NOMO-1 treated with dmso at 0.1 percent for 144 hours (cell line): ENCODE measurements around the gene GJA9.
"Not testable (repeated sequence)": the region's sequence is repeated elsewhere in the genome, so short reads cannot be mapped to it uniquely, and the experiment has no call there.

Experiments used
- DNase-seq: peaks from one replicate; lab custom pipeline; 2025; ENCODE audit not compliant: unreplicated experiment; lab: John Stamatoyannopoulos, UW

GJA9 gene

DNA sequence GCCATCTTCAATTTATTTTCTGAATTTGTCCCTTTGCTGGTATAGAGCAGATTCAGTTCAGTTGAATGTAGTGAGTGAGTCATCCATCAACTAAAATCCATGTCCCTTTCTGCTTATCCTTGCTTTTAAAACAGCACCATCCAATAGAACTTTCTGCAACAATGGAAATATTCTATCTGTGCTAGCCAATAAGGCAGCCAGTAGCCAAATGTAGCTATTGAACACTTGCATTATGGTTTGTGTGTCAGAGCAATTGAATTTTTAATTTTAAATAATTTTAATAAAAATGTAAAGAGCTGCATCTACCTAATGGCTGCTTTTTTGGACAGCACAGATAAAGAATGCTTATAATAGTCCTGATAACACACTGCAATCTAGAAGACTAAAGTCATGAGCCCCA lies at the start of gene GJA9:
Gene GJA9, minus strand, starts transcription at position 101 of the 400 bp plus-strand sequence. CDS start 5,489 bp downstream, outside the sequence.
- no peak for DNase-seq

DNA sequence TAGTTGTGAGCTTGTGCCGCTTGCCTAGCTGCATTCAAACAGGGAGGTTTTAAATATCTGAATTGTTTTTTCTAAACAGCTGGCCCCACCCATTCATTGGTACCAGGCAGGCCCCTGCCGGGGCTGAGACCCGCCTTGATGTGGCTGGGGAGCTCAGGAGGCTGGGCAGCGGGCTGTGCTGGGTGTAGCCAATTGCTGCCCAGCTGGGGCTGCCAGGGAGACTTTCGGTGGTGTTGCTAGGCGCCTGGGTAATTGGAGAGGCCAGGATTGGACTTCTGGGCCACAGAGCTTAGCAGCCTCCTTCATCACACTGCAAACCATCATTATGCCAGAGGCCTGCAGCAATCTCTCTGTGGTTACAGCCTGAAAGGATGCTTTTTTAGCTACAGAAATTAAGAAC lies 48.1 kb upstream of the GJA9 start:
- DNase-seq = no peak

DNA sequence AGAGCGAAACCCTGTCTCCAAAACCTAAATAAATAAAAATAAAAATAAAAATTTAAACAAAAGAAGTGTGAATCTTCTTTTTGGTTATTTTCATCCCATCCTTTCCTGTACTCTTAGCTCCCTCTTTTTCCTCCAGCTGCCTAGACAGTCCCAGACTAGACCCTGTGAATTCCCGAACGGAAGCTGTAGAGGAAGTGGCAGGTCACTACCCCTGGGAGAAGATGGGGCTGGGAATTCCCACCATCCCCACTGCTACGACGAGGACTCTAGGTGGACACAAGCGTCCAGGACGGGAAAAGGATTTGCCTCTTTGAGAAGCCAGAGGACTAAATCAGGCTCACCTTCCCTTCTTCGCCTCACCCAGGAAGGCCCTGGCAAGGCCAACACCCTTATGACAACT lies 47.7 kb upstream of the GJA9 start:
- DNase-seq = no peak

DNA sequence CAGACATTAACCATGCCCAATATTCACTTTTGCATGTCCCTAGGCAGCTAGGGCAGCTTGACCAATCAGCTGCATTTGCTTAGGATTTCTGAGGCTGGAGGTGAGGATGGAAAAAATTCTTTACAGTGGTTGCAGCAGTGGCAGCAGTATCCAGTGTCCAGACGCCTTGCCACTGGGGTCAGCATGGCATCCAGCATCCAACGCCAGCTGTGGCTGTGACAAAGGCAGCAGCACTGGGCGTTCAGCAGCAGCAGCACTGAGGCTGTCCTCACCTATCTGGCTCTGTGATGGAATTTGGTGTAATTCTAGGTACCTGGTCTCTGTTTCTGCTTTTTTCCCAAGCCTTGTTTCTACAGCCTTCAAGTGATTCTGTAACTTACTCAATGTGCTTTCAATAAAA lies 44.7 kb upstream of the GJA9 start:
- no peak for DNase-seq

DNA sequence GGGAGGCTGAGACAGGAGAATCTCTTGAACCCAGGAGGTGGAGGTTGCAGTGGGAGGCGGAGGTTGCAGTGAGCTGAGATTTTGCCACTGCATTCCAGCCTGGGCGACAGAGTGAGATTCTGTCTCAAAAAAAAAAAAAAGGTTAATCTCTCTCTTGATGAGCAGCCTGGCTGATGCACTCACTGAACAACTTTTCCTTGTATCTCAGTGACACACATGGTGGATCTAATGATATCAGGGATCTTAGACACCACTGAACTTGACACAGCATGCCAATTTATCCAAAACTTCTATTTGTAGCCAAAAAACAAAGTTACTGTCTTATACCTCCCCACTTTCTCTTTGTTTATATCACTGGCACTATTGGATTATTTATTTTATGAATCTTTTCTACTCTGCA lies 44.0 kb upstream of the GJA9 start:
- DNase-seq = no peak

DNA sequence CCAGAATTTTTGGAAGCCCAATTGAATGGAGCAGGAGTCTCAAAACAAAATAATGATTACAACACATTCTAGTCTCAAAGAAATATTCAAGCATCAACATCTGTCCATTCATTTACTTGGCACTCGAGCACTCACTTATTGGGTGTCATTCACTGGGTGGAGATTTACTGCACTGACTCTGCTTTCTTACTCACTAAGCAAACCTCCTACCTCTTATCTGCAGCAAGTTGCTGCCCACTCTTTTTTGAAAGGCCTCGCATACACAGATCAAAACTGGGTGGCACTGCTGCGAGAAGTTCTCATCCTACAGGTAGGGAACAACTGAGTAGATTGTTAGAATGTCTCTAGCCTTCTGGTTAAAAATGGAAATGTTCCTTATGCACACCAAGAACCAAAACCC lies 42.2 kb upstream of the GJA9 start:
- DNase-seq = no peak

DNA sequence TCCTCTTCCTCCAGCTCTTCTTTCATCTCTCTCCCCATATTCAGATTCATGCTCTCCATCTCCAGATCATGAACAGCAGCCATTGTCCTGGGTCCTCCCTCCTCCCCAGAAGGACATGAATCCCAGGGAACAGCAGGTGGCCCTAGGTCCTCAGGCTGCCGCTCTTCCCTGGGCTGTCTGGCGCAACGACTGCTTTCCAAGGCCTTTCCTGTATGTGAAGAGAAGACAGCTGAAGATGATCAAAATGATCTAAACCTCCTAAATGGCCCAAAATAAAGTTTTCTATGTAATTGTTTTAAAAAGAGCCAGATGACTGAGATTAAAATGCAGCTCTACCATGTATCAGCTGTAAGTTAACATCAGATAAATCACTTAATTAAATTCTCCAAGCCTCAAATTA lies 37.7 kb upstream of the GJA9 start:
- no peak for DNase-seq

DNA sequence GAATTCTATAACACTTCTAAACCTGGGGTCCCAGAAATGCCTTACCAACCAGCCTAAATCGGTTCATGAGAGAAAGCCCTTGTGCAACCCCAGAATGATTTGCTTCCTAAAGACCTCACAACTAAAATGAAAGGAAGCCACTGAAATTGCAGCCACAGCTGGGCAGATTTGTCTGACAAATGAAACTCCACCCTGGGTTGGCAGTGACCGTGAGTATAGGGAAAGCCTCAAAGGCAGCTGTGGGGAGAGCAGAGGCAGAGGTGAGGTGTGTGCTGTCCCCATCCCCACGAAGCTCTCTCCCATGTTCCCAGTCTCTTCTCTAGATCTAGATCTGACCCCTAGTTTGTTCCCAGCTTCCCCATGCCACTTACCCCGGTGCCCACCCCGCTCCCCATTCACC lies 37.2 kb upstream of the GJA9 start:
- no peak for DNase-seq

DNA sequence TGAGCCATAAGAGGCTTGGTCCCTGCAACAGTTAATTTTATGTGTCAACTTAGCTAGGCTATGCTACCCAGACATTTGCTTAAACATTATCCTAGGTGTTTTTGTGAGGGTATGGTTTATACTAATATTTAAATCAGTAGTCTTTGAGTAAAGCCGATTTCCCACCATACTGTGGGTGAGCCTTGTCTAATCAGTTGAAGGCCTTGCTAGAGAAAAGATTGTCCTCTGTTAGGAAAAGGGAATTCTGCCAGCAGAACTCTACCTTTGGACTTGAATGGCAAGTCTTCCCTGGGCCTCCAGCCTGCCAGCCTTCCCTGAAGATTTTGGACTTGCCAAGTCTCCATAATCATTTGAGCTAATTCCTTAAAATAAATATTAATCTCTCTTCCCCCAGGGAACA lies 36.4 kb upstream of the GJA9 start:
- no peak for DNase-seq

DNA sequence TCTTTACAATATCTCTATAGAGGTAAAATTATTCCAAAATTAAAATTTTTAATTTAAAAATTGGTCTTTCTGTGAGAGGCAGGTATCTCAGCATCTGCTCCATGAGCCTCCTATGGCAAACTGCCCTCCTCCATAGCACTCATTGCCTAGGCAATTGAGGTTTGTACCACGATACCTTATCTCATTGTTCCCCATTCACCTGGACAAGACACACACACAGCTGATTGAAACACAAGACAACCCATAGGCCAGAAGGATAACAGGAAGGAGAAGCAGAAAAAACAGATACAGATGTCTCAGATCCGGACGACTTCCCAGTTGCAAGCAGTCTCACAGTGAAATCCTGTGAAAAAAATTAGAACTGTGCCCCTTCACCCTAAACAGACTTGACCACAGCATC lies 36.0 kb upstream of the GJA9 start:
- DNase-seq = no peak

DNA sequence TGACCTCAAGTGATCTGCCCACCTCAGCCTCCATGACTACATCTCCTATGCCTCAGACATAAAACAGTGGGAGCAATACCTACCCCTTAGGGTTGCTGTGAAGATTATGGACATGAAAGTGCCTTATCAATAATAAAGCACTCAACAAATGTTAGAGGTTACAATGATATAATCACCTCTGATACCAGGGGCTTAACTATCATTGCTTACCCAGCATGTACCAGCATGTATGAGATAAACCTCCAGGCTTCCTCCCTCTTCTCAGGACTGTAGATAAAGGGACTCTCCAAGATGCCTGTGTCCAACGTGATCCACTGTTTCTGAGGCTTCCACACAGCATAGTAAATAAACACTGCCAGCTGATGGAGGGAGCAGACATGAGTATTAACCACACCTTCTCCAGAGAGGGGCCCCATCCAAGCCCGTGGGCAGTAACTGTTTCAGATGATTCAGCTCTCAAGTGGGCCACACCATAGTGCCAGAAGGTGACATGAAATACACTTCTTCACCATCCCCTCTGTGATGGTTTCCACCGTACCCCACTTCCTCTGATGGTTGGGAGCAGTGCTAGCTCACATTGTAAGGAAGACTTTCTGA lies 34.1 kb upstream of the GJA9 start:
- no peak for DNase-seq

DNA sequence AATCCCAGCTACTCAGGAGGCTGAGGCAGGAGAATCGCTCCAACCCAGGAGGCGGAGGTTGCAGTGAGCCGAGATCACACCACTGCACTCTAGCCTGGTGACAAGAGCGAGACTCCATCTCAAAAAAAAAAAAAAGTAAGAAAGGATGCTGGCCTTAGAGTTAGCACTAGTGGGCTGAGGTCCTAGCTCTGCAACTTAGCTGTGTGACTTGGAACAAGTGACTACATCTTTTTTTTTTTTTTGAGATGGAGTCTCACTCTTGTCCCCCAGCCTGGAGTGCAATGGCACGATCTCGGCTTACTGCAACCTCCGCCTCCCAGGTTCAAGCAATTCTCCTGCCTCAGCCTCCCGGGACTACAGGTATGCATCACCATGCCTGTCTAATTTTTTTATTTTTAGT lies 33.5 kb upstream of the GJA9 start:
- not testable (repeated sequence) for DNase-seq

DNA sequence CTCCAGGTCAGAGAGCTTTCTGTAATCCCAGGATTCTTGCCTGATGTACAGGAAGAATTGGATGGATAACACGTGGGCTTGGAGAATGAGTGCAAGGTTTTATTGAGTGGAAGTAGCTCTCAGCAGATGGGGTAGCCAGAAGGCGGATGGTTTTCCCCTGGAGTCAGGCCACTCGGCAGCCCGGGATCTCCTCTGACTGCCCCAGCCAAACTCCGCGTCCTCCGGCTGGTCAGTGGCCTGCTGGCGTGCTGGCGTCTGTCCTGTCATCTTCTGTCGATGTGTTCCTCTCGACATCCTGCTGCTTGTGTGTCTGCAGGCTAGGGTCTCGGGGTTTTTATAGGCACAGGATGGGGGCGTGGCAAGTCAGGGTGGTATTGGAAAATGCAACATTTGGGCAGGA lies 27.4 kb upstream of the GJA9 start:
- DNase-seq = no peak

DNA sequence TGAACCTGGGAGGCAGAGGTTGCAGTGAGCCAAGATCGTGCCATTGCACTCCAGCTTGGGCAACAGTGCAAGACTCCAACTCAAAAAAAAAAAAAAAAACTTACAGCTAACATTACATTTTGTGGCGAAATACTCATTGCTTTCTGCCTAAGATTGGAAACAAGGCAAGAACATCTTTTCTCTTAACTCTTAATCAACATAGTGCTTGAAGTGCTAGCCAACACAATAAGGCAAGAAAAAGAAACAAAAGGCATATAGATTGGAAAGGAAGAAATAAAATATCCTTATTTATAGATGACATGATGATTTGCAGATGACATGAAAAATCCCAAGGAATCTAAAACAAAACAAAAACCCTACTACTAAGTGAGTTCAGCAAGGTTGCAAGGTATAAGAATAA lies 24.6 kb upstream of the GJA9 start:
- no peak for DNase-seq

DNA sequence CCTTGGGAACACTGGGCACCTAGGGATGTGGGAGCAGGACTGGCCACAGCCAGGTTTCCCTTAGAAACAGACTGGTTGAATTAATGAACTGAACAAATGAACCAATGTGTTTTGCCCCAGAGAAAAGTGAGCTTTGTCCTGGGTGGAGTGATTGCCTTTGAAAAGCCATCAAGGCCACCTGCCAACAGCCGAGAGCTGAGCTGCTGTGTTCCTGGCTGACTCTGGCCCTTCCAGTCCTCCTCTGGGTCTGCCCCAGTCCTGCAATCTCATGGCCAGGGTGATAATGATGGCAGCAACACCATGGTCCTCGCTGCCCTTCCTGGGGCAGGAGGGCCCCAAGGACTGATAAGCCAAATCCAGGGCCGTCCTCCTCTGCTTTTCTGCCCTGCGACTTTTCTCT lies 18.2 kb upstream of the GJA9 start:
- DNase-seq = no peak

DNA sequence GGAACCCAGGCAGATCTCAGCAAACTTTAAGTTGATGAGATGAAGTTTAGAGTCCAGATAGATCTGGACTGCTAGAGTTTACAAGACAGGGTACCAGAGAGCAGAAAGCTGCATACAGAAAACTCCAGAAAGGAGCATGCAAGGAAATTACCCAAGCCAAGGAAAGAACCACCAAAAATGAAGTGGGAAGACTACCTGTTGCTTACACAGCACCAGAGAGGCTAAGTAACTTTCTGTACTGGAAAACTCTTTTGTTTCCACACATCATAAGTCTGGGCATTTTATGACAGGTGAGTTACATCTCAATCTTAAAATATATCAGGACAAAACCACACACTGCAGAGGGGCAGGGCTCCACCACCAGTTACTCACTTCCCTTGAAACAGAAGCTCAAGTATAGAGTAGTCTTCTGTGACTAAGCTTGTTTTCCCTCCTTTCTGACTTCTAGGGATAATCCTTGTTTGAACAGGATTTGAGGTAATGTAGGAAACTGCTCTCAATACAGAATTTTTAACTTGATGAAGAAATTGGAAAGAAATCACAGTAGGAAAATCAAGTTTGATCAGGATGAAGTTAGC lies 17.4 kb upstream of the GJA9 start:
- DNase-seq = no peak

DNA sequence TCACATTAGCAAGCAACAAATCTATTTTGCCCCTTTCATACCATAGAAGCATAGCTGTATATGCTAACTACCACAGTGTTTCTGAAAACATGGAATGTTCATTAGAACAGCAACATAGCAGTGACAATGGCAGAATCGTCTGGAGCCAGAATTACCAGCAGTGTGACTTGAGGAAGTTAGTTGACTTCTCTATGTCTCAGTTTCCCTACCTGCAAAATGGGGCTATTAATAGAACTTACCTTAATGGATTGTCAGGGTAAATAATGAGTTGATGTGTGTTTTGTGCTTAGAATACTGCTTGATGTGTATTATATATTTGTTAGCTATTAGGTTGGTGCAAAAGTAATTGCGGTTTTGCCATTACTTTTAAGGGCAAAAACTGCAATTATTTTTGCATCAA lies 14.8 kb upstream of the GJA9 start:
- DNase-seq = no peak

DNA sequence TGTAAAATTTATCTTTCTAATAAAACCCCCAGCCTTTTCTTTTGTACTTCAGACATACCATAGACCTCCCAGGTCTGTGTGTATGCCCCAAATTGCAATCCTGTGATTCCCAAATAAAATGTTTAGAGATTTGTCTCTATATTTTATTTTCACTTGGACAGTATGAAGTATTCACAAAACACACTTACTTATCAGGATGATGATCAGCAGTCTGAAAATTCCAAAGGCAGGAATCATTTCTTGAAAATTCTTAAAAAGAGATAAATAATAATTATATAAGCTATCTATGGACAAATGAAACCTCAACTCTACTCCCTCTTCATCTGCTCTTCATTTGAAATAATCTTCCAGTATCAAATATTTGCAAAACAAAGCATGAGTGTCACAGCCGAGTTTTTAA lies 11.6 kb upstream of the GJA9 start:
- no peak for DNase-seq

DNA sequence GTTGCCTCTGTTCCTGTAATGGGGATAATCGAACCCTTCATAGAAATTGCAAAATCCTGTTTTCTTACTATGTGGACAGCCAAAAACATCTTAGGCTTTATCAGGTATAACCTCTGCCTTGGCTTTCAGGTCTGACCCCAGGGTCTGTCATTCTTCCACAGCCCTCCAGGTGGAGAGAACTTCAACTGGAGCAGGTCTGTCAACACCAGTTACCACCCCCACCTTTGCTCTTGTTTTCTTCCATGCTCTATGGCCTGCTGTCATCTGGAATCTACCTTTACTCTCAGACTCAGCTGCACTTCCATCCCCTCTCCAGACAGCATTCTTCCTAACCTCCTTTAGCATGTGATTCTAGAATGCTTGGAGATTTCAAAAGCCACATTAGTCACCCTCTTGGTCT lies 10.4 kb upstream of the GJA9 start:
- no peak for DNase-seq

DNA sequence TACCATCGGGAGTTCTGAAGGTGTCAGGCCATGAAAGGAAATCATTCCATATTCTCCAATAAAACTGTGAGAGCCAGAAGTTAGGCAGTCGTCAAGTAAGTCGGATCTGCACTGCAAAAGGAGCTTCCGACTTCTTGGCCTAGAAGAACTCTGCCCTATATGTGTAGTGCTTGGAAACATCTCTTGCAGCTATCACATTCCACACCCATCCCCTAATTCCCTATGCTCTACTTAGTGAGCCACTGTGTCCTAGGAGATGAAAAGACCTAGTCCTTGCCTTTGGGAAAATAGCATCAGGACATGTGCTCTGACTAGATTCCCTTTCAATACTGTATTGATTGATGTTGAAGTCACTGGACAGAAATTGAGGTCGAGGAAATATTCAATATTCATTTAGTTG lies 8.2 kb upstream of the GJA9 start:
- DNase-seq = no peak

DNA sequence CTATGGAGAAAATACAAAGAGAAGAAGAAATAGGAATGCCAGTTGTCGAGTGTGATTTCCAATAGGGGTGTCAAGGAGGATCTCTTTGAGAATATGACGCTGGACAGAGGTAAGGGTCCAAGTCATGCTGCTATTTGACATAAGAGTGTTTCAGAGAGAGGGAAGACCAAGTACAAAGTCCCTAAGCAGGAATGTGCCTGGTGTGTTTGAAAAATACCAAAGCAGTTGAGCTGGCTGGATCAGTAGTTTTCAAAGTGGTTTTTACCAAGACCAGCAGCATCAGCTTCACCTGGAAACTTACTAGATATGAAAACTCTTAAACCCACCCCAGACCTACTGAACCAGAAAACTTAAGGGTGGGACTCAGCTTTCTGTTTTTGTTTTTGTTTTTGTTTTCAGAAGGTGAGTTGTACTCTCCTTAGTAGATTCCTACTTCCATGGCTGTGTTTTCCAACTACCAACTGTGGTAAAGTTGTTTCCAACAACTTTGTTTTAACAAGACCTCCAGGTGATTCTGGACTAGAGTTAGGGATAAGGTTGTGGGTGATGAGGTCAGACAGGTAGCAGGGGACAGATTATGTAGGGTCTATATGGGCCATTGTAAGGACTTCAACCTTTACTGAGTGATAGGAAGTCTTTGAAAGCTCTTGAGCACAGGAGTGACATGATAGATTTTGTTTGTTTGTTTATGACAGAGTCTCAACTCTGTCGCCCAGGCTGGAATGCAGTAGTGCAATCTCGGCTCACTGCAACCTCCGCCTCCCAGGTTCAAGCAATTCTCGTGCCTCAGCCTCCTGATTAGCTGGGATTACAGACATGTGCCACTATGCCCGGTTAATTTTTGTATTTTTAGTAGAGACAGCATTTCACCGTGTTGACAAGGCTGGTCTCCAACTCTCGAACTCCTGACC lies 7.3 kb upstream of the GJA9 start:
- no peak for DNase-seq

DNA sequence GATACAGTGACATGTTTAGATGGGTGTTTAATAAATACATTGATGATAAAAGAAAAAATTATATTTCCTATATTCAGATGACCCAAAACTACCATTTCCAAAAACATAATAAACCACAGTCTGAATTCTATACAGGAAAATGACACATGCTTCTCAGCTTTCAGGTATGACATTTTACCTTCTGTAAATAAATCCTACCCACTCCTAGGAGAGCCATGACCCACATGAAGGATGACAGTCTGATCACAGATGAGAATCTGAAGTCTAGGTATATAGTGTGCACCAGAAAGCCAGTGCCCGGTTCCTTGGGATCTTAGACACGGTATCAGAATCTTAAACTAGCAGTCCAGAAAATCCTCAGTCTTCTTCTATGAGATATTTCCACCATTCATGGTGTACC lies 3.7 kb upstream of the GJA9 start:
- no peak for DNase-seq
